GM18909 (cell line): Measurements from ENCODE around the gene KCTD5.

Experiments
- ATAC-seq: cut with Tn5 transposase; IDR thresholded peaks from one replicate; pipeline ENCODE4 v1.9.1; 2021; ENCODE audit warnings: mild to moderate bottlenecking; ENCODE audit not compliant: unreplicated experiment, poor library complexity

Gene KCTD5

GRCh38 chr16:2720064-2720457 lies 37.7 kb downstream of the KCTD5 start, which contains the start of gene PRSS27:
Gene PRSS27 (minus strand): TSS chr16:2720224. CDS start chr16:2720160, 64 bp downstream.
- no peak for ATAC-seq

- peak; percentile 70 for ATAC-seq
These were observed 38.7 kb downstream of the KCTD5 start for GRCh38 chr16:2720719-2721633.

GRCh38 chr16:2721634-2722173 lies 39.4 kb downstream of the KCTD5 start:
- peak; percentile 6 for ATAC-seq

GRCh38 chr16:2724088-2724676 lies 41.9 kb downstream of the KCTD5 start:
- no peak for ATAC-seq

DNA sequence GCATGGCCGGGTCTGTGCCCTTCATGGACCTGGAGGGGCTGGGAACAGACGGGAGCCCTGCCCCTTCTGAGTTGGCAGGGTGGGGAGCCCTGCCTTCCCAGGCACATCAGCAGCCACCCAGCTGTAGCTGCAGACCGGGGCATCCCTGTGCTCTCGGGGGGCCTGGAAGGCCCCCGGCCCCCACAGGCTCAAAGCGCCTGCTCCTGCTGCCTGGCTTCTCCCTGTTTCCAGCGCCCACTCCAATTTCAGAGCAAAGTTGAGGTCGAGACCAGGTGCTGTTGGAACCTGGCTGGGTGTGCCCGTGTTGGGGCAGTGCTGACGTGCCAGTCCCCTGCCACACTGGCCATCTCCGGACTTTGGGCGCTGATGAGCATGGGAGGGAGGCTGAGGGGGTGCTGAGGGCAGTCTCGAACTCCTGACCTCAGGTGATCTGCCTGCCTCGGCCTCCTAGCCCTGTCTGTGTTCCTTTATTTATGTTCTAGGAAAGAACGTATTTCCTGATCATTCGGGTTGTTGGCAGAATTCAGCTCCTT lies 42.6 kb downstream of the KCTD5 start:
- ATAC-seq: no peak

- ATAC-seq: no peak
These were observed 44.6 kb downstream of the KCTD5 start for GRCh38 chr16:2726923-2727322.

DNA sequence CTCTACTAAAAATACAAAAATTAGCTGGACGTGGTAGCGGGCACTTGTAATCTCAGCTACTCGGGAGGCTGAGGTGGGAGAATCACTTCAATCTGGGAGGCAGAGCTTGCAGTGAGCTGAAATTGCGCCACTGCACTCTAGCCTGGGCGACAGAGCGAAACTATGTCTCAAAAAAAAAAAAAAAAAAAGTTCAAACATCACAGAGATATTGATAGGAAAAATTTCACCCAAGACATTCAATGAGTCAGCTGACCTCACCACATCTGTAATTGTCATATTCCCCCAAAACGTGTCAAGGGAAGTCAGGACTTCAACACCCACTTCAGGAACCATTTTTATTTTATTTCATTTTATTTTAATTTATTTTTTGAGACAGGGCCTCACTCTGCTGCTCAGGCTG lies 45.7 kb downstream of the KCTD5 start:
- ATAC-seq: no peak

GRCh38 chr16:2734844-2735515 lies 52.7 kb downstream of the KCTD5 start:
- no peak for ATAC-seq

DNA sequence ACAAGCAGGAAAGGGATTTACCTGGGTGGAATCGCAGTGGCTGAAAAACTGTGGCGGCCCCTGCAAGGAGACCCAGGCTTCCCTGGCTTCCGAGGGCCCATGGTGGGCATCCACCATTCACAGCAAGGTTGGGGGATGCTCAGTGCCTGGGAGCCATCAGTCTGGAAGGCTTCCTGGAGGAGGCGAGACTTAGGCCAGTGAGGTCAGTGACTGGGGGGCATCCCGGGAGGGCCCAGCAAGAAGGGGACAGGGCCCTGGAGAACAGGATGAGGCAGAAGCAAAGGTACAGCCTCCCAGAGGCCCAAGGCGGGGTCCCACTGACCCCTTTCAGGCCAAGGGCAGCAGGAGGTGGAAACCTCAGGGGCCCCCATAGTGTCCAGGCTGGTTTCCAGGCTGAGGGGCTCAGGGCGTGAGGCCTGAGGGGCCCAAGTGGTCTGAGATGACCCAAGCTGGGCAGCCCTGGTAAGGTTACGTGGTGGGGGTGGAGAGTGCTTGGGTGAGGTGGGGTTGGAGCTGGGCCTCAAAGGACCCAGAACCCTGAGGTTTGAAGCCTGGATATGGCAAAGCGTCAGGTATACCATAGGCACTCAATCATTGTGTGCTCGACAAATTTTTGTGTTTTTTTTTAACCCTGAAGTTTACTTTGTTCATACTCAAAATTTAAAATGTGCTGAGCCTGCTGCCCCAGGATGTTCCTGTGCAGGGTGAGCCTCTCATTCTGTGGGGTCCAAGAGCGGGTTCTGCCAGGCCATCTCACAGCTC lies 54.3 kb downstream of the KCTD5 start:
- ATAC-seq: no peak

GRCh38 chr16:2737238-2737605 lies 54.9 kb downstream of the KCTD5 start:
- ATAC-seq: no peak

GRCh38 chr16:2737895-2738418 lies 55.6 kb downstream of the KCTD5 start:
- ATAC-seq: no peak

- no peak for ATAC-seq
These were observed 56.3 kb downstream of the KCTD5 start for GRCh38 chr16:2738615-2739014.

DNA sequence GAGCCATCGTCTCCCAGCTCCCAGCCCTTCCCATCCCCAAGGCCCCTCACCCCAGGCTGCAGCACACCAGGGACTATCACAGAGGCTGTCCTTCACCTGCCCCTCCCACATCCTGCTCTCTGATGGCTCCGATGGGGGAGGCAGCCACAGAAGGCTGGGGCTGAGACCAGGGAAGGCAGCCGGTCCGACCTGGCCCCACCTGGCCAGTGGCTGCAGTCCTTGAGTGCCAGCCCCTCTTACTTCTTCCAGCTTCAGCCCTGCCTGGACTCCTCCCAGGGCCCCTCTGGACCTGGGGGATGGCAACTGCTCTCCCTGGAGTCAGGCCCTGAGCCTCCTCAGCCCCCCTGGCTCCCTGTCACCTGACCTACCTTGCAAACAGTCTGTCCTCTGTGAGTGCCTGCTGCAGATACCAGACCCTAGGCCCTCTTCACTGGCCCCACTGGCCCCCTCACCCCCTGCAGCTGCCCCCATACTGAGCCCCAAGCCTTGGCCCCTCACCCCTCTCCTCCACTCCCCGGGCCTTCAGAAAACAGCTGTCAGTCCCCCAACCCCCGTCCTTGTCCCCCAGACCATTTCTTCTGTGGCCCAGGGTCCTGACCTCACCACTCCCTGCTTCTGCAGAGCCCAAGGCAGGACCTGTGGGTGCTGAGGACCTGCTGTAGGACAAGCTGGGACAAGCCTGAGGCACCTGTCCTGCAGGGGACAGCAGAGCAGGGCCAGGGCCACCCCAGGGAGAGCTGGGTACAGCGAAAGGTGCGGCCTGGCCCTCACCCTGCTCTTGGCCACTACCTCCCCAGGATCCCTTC lies 57.5 kb downstream of the KCTD5 start:
- ATAC-seq: no peak

DNA sequence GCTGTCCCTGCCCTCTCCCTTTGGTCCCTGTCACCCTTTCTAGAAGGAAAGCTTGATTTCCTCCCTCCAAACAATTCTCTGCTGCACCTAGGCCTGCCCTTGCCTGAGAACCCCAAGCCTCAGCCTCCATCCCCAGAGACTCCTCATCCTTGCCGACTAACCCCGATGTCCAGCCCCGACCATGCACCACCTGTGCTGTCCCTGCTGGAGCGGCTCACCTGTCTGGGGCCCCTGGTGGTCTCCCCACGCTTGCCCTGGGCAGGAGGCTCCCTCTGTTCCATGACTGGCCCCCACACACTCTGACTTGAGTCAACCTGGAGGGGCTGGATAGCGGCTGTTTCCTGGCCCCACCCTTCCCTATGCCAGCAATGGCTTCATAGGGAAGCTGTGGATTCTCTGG lies 58.2 kb downstream of the KCTD5 start:
- no peak for ATAC-seq

GRCh38 chr16:2741168-2741567 lies 58.8 kb downstream of the KCTD5 start:
- no peak for ATAC-seq

DNA sequence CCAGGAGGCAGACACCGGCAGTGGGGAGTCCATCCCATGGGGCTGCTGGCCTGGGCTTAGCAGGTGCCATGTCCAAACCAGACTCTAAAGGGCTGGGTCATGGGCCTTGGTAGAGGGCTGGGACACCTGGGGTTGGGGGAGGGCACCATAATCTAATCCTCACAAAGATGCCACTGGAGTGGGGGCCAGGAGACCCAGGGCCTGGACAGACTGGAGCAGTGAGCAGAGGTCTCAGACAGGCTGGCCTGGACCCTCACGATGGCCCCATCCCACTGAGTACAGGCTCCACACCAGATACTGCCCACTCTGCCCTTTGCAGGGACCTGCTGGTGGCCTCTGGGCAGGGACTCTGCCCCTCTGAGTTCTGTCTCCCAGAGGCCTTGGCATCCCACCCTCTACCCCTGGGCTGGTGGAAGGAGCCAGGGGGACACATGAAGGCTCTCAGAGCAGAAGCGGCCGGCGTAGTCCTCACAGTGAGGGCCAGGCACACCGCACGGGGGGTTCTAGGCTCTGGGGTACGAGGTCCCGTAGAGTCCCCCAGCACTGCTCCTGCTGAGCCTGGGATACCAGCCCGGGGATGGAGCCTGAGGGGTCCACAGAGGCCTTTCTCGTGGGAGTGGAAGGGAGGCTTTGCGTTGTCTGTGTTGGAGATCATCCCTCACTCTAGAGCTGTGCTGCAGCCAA lies 60.1 kb downstream of the KCTD5 start:
- ATAC-seq: no peak

GRCh38 chr16:2743007-2743810 lies 60.9 kb downstream of the KCTD5 start:
- ATAC-seq: no peak

- ATAC-seq: no peak
These were observed 62.4 kb downstream of the KCTD5 start for GRCh38 chr16:2744711-2745110.
